ENCODE data around the gene COL19A1. TPM values are rescaled to one million over a fixed set of nuclear protein-coding genes. Genes with fewer than 3 reads are reported as not detected.
A peak's percentile ranks its signal among the peaks of the same experiment; 100 is the strongest.
"Not testable (repeated sequence)": the region's sequence is repeated elsewhere in the genome, so short reads cannot be mapped to it uniquely, and the experiment has no call there.

Gene COL19A1
- total RNA-seq, 2 donors from 2014 or later, result 1.4 to 1.5 TPM

- Histone ChIP-seq H3K27ac (ENCODE audit: low read depth, low read length) (no peak overlapping the region), H3K4me1 (ENCODE audit: control insufficient read depth, insufficient read depth, low read length) (no peaks in the 10 kb centered on the region), H3K9ac (ENCODE audit: extremely low read depth, low read length, poor library complexity, severe bottlenecking) (no peak overlapping the region), H3K9me3 (ENCODE audit: control insufficient read depth, low read length) (no peaks in the 10 kb centered on the region), H3K4me3 (ENCODE audit: low read length) (no peak overlapping the region), H3K27me3 (ENCODE audit: control insufficient read depth, insufficient read depth, low read length, poor library complexity, severe bottlenecking) (no peaks in the 10 kb centered on the region), H3K36me3 (ENCODE audit: control insufficient read depth, insufficient read depth, low read length) (no peaks in the 10 kb centered on the region)
- WGBS, 2 experiments (ENCODE audit: insufficient coverage in 1 of 2, insufficient read length in 1 of 2), result 98% methylated on average over 1 of the region's 1 CpG; no CpG with 5 or more reads in 1 of the 2 experiments
- Mint-ChIP-seq H3K27me3 (ENCODE audit: insufficient read depth) (no peaks in the 10 kb centered on the region), H3K4me1 (peaks cover 14% of the 10 kb centered on the region), H3K36me3 (ENCODE audit: low read depth) (no peaks in the 10 kb centered on the region), H3K4me3 (no peak overlapping the region), H3K9me3 (no peaks in the 10 kb centered on the region), H3K27ac (no peak overlapping the region)
- no peak for DNase-seq
- no peak for TF ChIP-seq CTCF (conservative IDR thresholded peaks at IDR 0.05)
Observed at GRCh38 chr6:69820438-69820837, 45.9 kb upstream of the COL19A1 start.

- H3K4me1 Mint-ChIP-seq; H3K36me3 Mint-ChIP-seq (ENCODE audit: low read depth); H3K27ac Mint-ChIP-seq; H3K9ac ChIP-seq (ENCODE audit: extremely low read depth, low read length, poor library complexity, severe bottlenecking); H3K4me3 ChIP-seq (ENCODE audit: low read length); H3K27me3 Mint-ChIP-seq (ENCODE audit: insufficient read depth); H3K9me3 Mint-ChIP-seq; H3K27me3 ChIP-seq (ENCODE audit: control insufficient read depth, insufficient read depth, low read length, poor library complexity, severe bottlenecking); DNase-seq; H3K9me3 ChIP-seq (ENCODE audit: control insufficient read depth, low read length); H3K27ac ChIP-seq (ENCODE audit: low read depth, low read length); H3K36me3 ChIP-seq (ENCODE audit: control insufficient read depth, insufficient read depth, low read length); H3K4me1 ChIP-seq (ENCODE audit: control insufficient read depth, insufficient read depth, low read length); H3K4me3 Mint-ChIP-seq: not testable (repeated sequence)
- TF ChIP-seq CTCF (conservative IDR thresholded peaks at IDR 0.05), result peak; percentile 60
- 80% methylated on average over 5 of the region's 5 CpGs; no CpG with 5 or more reads in 1 of the 2 experiments for WGBS, 2 experiments (ENCODE audit: insufficient coverage in 1 of 2, insufficient read length in 1 of 2)
Observed at GRCh38 chr6:69824355-69824754, 42.0 kb upstream of the COL19A1 start.

GRCh38 chr6:69825904-69826303 lies 40.5 kb upstream of the COL19A1 start:
- H3K9me3 ChIP-seq (ENCODE audit: control insufficient read depth, low read length), result no peaks in the 10 kb centered on the region
- H3K36me3 ChIP-seq (ENCODE audit: control insufficient read depth, insufficient read depth, low read length), result no peaks in the 10 kb centered on the region
- H3K27me3 ChIP-seq (ENCODE audit: control insufficient read depth, insufficient read depth, low read length, poor library complexity, severe bottlenecking), result no peaks in the 10 kb centered on the region
- no peak overlapping the region for H3K4me3 ChIP-seq (ENCODE audit: low read length)
- DNase-seq, result no peak
- WGBS, 2 experiments (ENCODE audit: insufficient coverage in 1 of 2, insufficient read length in 1 of 2), result 98% methylated on average over 1 of the region's 1 CpG; no CpG with 5 or more reads in 1 of the 2 experiments
- Mint-ChIP-seq H3K36me3 (ENCODE audit: low read depth) (no peaks in the 10 kb centered on the region), H3K27me3 (ENCODE audit: insufficient read depth) (no peaks in the 10 kb centered on the region), H3K27ac (peak overlapping the region; percentile 27), H3K4me1 (peaks cover 18% of the 10 kb centered on the region), H3K4me3 (no peak overlapping the region), H3K9me3 (no peaks in the 10 kb centered on the region)
- no peaks in the 10 kb centered on the region for H3K4me1 ChIP-seq (ENCODE audit: control insufficient read depth, insufficient read depth, low read length)
- TF ChIP-seq CTCF (conservative IDR thresholded peaks at IDR 0.05), result no peak
- H3K9ac ChIP-seq (ENCODE audit: extremely low read depth, low read length, poor library complexity, severe bottlenecking), result no peak overlapping the region
- H3K27ac ChIP-seq (ENCODE audit: low read depth, low read length), result no peak overlapping the region
